Stimulated activated CD4-positive, alpha-beta T cell treated with anti-CD3 and anti-CD28 coated beads, TNF-alpha, amount 100 ng/mL, for 24 hours (primary cell): Measurements from ENCODE around the gene VGLL2.

Source experiments
- DNase-seq, 3 experiments: peaks; one replicate each; pipeline ENCODE4 v3.0.0-alpha.2; 2020; ENCODE audit warnings: low read depth in 3 of 3

The VGLL2 gene

GRCh38 chr6:117317261-117317660, 51.9 kb downstream of the VGLL2 start:
- no peak for DNase-seq
